Choroid plexus epithelial cell (primary cell): ENCODE data around the gene COL6A1.

Source experiments
- DNase-seq: peaks from one replicate; pipeline ENCODE4 v3.0.0-alpha.2; 2010; ENCODE audit warnings: low read depth
- H3K4me3 ChIP-seq: 2 replicates; pipeline ENCODE4 v1.5.1; 2011; ENCODE audit warnings: low read depth, mild to moderate bottlenecking, control low read depth, low read length, moderate library complexity
- CTCF ChIP-seq: conservative IDR thresholded peaks from 2 replicates; pipeline ENCODE4 v1.5.1; 2011; ENCODE audit warnings: low read depth, mild to moderate bottlenecking, control low read depth, inconsistent platforms, low read length, moderate library complexity

Gene COL6A1

DNA sequence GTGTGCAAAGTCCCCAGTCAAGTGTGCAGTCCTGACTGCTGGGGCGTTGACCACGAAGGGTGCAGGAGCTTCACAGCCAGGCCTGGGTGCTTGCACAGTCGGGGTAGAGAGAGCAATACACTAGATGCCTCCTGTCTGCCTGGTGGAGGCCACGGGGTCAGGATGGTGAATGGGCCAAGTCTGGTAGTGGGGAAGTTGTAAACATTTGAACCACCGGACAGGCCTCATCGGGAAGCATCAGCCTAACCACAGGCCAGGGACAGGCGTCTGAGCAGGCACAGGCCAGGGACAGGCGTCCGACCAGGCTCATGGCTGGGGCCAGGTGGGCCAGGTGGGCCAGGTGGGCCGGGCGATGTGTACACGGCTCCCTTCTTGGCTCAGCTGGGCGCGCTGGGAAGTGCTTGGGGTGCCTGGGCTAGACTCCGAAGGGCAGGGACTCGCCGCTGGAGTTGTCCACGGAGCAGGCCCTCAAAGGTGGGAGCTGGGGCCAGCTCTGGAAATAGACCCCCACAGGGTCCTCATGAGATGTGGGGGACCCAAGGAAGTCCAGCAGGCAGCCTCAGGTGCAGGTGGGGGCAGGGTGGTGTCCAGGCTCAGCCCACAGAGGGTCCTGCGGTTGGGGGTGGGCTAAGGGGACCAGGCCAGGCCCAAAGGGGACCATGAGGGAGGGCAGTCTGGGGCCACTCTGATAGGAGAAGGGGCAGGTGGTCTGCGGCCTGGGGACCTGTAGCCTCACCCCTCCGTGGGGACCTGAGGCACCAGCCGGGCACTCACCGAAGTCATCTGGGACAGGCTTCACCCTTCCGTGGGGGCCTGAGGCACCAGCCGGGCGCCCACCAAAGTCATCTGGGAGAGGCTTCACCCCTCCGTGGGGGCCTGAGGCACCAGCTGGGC, 15.0 kb downstream of the COL6A1 start:
- no peak for DNase-seq
- H3K4me3 ChIP-seq = no peak overlapping the region
- TF ChIP-seq CTCF = no peak

DNA sequence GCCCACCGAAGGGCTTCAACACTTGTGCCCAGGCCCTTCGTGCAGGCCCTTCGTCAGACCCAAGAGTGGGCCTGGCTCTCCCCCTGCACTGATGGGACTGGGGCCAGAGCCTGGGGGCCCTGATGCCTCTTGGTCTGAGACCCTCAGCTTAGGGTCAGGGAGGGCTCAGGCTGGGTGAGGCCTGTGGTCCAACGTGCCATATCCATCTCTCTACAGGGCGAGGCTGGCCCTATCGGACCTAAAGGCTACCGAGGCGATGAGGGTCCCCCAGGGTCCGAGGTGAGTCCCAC, 15.6 kb downstream of the COL6A1 start:
- no peak overlapping the region for H3K4me3 ChIP-seq
- TF ChIP-seq CTCF = no peak
- no peak for DNase-seq

GRCh38 chr21:45997495-45998275, 16.1 kb downstream of the COL6A1 start:
- no peak overlapping the region for H3K4me3 ChIP-seq
- DNase-seq = no peak
- TF ChIP-seq CTCF = no peak

GRCh38 chr21:45998276-45998701, 16.7 kb downstream of the COL6A1 start:
- no peak overlapping the region for H3K4me3 ChIP-seq
- no peak for DNase-seq
- no peak for TF ChIP-seq CTCF

DNA sequence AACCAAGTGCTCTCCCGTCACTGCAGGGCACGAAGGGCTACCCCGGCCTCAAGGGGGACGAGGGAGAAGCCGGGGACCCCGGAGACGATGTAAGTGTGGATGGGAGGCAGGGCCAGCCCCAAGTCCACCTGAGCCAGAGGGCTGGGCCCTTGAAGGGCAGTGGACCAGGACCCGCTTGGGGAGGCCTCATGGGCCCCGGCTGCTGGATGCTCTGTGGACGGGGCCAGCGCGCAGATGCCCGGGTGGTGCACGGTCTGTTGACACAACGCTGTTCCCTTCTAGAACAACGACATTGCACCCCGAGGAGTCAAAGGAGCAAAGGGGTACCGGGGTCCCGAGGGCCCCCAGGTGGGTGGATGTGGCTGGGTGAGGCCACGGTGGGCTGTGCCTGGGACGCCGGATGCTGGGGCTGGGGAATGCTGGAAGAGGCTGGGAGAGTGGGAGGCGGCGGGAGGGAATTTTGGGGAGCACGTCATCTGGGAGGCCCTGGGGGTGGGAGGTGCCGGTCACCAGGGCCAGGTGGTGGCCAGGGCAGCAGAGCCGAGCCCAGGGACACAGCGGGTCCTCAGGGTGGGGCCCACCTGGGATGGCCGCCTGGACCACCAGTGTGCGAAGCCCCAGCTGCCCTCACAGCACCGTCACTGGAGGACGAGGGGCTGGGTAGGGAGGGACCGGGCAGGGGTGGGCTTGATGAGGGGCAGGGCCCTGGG, 17.5 kb downstream of the COL6A1 start:
- H3K4me3 ChIP-seq = no peak overlapping the region
- DNase-seq = no peak

DNA sequence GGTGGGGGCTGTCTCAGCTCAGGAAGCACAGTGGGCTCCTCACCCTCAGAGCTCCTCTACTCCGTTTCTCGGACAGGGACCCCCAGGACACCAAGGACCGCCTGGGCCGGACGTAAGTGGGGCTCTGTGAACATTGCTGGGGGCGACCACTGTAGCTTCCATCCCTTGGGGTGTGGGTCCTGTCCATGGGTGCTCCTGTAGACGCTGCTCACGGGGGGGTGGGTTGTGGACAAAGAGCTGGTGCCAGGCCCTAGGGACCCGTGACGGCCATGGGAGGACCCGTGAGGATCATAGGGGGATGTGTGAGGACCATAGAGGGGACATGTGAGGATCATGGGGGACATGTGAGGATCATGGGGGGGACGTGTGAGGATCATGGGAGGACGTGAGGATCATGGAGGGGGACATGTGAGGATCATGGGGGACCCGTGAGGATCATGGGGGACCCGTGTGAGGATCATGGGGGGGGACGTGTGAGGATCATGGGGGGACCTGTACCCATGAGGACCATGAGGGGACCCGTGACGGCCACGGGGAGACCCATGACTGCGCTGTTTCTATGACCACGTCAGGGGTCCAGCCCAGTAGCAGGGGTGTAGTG, 18.1 kb downstream of the COL6A1 start:
- no peak for DNase-seq
- no peak for TF ChIP-seq CTCF

More for the DNA sequence above, 17.5 kb downstream of the COL6A1 start:
- TF ChIP-seq CTCF = no peak

More for the DNA sequence above, 18.1 kb downstream of the COL6A1 start:
- H3K4me3 ChIP-seq = no peak overlapping the region
